ENCODE results near the gene MEIOSIN. TPM values are rescaled to one million over a fixed set of nuclear protein-coding genes. Genes with fewer than 3 reads are reported as not detected.
A peak's percentile ranks its signal among the peaks of the same experiment; 100 is the strongest.

MEIOSIN gene
- total and polyA plus RNA-seq, 2 donors (not counting 1 experiment from before 2014, with no cell fraction given): not detected

- Histone ChIP-seq H3K4me3 (ENCODE audit: control extremely low read depth in 1 of 5, extremely low read depth in 1 of 5, insufficient read depth in 1 of 5, low read depth in 2 of 5, low read length in 4 of 5) (peak overlapping the region in 4 of 5 experiments; percentile 31 to 84 (median 76)), H3K4me1 (ENCODE audit: control insufficient read depth in 2 of 2, insufficient read depth in 2 of 2, low read length in 2 of 2) (peaks cover 12 to 31% of the 10 kb centered on the region in 2 donors), H3K79me2 (ENCODE audit: control insufficient read depth, insufficient read depth, low read length) (no peaks in the 10 kb centered on the region), H3K9me3 (ENCODE audit: control extremely low read depth in 1 of 3, control insufficient read depth in 2 of 3, insufficient read depth in 1 of 3, low read length in 2 of 3) (peaks cover 0 to 3% (median 0%) of the 10 kb centered on the region in 3 donors), H3K36me3 (replicated peaks in 1 of 2; ENCODE audit: control extremely low read depth in 1 of 2, control insufficient read depth in 1 of 2, extremely low read depth in 1 of 2, insufficient read depth in 2 of 2, low read length in 1 of 2) (no peaks in the 10 kb centered on the region), H3K27ac (ENCODE audit: low read length in 2 of 2) (no peak overlapping the region), H3K4me2 (replicated peaks; ENCODE audit: low read depth, low read length, poor library complexity, severe bottlenecking) (peak overlapping the region; percentile 96), H2AFZ (ENCODE audit: insufficient read depth, low read depth, low read length, poor library complexity, severe bottlenecking) (peak overlapping the region; percentile 93), H3K9ac (ENCODE audit: low read length) (peak overlapping the region; percentile 78), H3K27me3 (replicated peaks in 1 of 4; ENCODE audit: control extremely low read depth in 1 of 4, control insufficient read depth in 3 of 4, insufficient read depth in 4 of 4, low read length in 3 of 4) (peaks cover 0 to 36% (median 8%) of the 10 kb centered on the region in 4 experiments), H4K20me1 (ENCODE audit: control insufficient read depth, insufficient read depth, low read length, poor library complexity, severe bottlenecking) (no peaks in the 10 kb centered on the region)
- 4% methylated on average over 102 of the region's 102 CpGs for WGBS (ENCODE audit: insufficient coverage)
- ChIA-PET CTCF (interaction anchor here (1.5 to 8.3 kb wide), 6 partner anchors 25 to 114 kb away, joined by 3 to 302 read pairs (median 16); partner anchors contain the start of genes DMWD, QPCTL and SNRPD2), POLR2A (interaction anchor here (0.5 to 3.9 kb wide), 4 partner anchors 24 to 95 kb away, joined by 3 to 23 read pairs (median 12); partner anchors contain the start of genes DMWD and SYMPK)
- no peaks in the 10 kb centered on the region for H3K9me3 Mint-ChIP-seq (ENCODE audit: insufficient read depth)
- no peak for ATAC-seq (ENCODE audit: low read depth)
- H3K27me3 Mint-ChIP-seq: peaks cover 10% of the 10 kb centered on the region
- DNase-seq: peak; percentile 69
- TF ChIP-seq EZH2 (IDR thresholded peaks at IDR 0.05; ENCODE audit: borderline replicate concordance, insufficient read depth, low read depth, low read length, poor library complexity, severe bottlenecking) (no peak), CTCF (IDR thresholded peaks at IDR 0.05) (no peak)
- peak overlapping the region; percentile 76 for H3K4me3 Mint-ChIP-seq
- H3K27ac Mint-ChIP-seq: no peak overlapping the region
- intact Hi-C loops (cut with micrococcal nuclease): loop anchor here (2.0 kb wide), 1 partner anchor 37 kb away; the partner anchor contains the start of gene FBXO46
- peaks cover 24% of the 10 kb centered on the region for H3K4me1 Mint-ChIP-seq
These were observed 34.8 kb downstream of the MEIOSIN start for GRCh38 chr19:45767881-45768654.

Data from B cell (primary cell).